Mesenchymal stem cell (in vitro differentiated cells and primary cell): ENCODE measurements around the gene TBC1D8B.
"Not testable (repeated sequence)": the region's sequence is repeated elsewhere in the genome, so short reads cannot be mapped to it uniquely, and the experiment has no call there.

Experiments used
- DNase-seq: peaks from one replicate; pipeline ENCODE4 v3.0.0-alpha.2; 2013
- H2AFZ ChIP-seq: one replicate; pipeline ENCODE4 v1.6.1; 2013; ENCODE audit warnings: low read depth, mild to moderate bottlenecking, control low read depth, inconsistent platforms, low read length, moderate library complexity
- H2AK5ac ChIP-seq: 2 replicates; pipeline ENCODE4 v1.6.1; 2013; ENCODE audit warnings: low read length, moderate library complexity, mild to moderate bottlenecking, inconsistent platforms; ENCODE audit not compliant: severe bottlenecking
- H2BK120ac ChIP-seq: one replicate; pipeline ENCODE4 v1.6.1; 2013; ENCODE audit warnings: low read depth, mild to moderate bottlenecking, inconsistent platforms, low read length, moderate library complexity
- H2BK12ac ChIP-seq, 2 experiments: one replicate each; pipeline ENCODE4 v1.6.1; 2013; ENCODE audit warnings: inconsistent platforms in 2 of 2, low read length in 2 of 2, mild to moderate bottlenecking in 2 of 2, moderate library complexity in 2 of 2, control low read depth in 1 of 2
- H2BK15ac ChIP-seq: one replicate; pipeline ENCODE4 v1.6.1; 2013; ENCODE audit warnings: mild to moderate bottlenecking, low read depth, inconsistent platforms; ENCODE audit not compliant: poor library complexity, severe bottlenecking
- H2BK5ac ChIP-seq: 2 replicates; pipeline ENCODE4 v1.6.1; 2013; ENCODE audit warnings: low read depth, mild to moderate bottlenecking, low read length, control low read depth, inconsistent platforms; ENCODE audit not compliant: poor library complexity, severe bottlenecking
- H3K14ac ChIP-seq, 2 experiments: one replicate each; pipeline ENCODE4 v1.6.1; 2013; ENCODE audit warnings: inconsistent platforms in 2 of 2, low read length in 2 of 2, control low read depth in 1 of 2, mild to moderate bottlenecking in 1 of 2, moderate library complexity in 1 of 2
- H3K18ac ChIP-seq, 2 experiments: one replicate each; pipeline ENCODE4 v1.6.1; 2013; ENCODE audit warnings: inconsistent platforms in 2 of 2, low read length in 2 of 2, control low read depth in 1 of 2, low read depth in 1 of 2, mild to moderate bottlenecking in 1 of 2
- H3K23ac ChIP-seq, 2 experiments: one replicate each; pipeline ENCODE4 v1.6.1; 2013; ENCODE audit warnings: inconsistent platforms in 2 of 2, low read length in 2 of 2, mild to moderate bottlenecking in 2 of 2, moderate library complexity in 2 of 2, control low read depth in 1 of 2
- H3K27ac ChIP-seq: 2 replicates; pipeline ENCODE4 v1.5.1; 2013; ENCODE audit warnings: mild to moderate bottlenecking, moderate library complexity, low read length, control low read depth, inconsistent platforms; ENCODE audit not compliant: poor library complexity, severe bottlenecking
- H3K27me3 ChIP-seq, 2 experiments: 2 replicates each; pipeline versions ENCODE4 v1.6.1 to v1.7.0; 2013; ENCODE audit warnings: low read length in 2 of 2, mild to moderate bottlenecking in 2 of 2, moderate library complexity in 2 of 2, control low read depth in 1 of 2, inconsistent platforms in 1 of 2; ENCODE audit not compliant: control insufficient read depth in 1 of 2, insufficient read depth in 1 of 2
- H3K36me3 ChIP-seq, 2 experiments: 2 replicates each; pipeline versions ENCODE4 v1.6.1 to v1.7.0; 2013; ENCODE audit warnings: low read length in 2 of 2, control low read depth in 1 of 2, inconsistent platforms in 1 of 2, low read depth in 1 of 2, mild to moderate bottlenecking in 1 of 2; ENCODE audit not compliant: insufficient read depth in 2 of 2, control insufficient read depth in 1 of 2
- H3K4ac ChIP-seq, 2 experiments: one replicate each; pipeline ENCODE4 v1.6.1; 2013; ENCODE audit warnings: inconsistent platforms in 2 of 2, low read length in 2 of 2, mild to moderate bottlenecking in 2 of 2, moderate library complexity in 2 of 2, control low read depth in 1 of 2, low read depth in 1 of 2
- H3K4me1 ChIP-seq: 2 replicates; pipeline ENCODE4 v1.6.1; 2013; ENCODE audit warnings: low read depth, low read length, control low read depth; ENCODE audit not compliant: control insufficient read depth, insufficient read depth
- H3K4me2 ChIP-seq: 2 replicates; pipeline ENCODE4 v1.6.1; 2013; ENCODE audit warnings: low read length, mild to moderate bottlenecking, inconsistent platforms; ENCODE audit not compliant: poor library complexity, severe bottlenecking
- H3K4me3 ChIP-seq, 2 experiments: 2 replicates each; pipeline versions ENCODE4 v1.5.1 to v1.7.0; 2013; ENCODE audit warnings: low read length in 2 of 2, mild to moderate bottlenecking in 2 of 2, control low read depth in 1 of 2, low read depth in 1 of 2; ENCODE audit not compliant: insufficient read depth in 1 of 2
- H3K79me1 ChIP-seq: replicated peaks from 2 replicates; pipeline ENCODE4 v1.6.1; 2013; ENCODE audit warnings: mild to moderate bottlenecking, control low read depth, low read length, inconsistent platforms; ENCODE audit not compliant: poor library complexity, severe bottlenecking
- H3K9ac ChIP-seq: 2 replicates; pipeline ENCODE4 v1.7.0; 2013; ENCODE audit warnings: mild to moderate bottlenecking, low read length, moderate library complexity
- H3K9me3 ChIP-seq: 2 replicates; pipeline ENCODE4 v1.7.0; 2013; ENCODE audit warnings: mild to moderate bottlenecking, low read length; ENCODE audit not compliant: control insufficient read depth
- H4K8ac ChIP-seq: one replicate; pipeline ENCODE4 v1.6.1; 2013; ENCODE audit warnings: inconsistent platforms, mild to moderate bottlenecking, low read length, moderate library complexity
- H4K91ac ChIP-seq: one replicate; pipeline ENCODE4 v1.6.1; 2013; ENCODE audit warnings: mild to moderate bottlenecking, low read length, inconsistent platforms
- WGBS: methylation state at CpG from one replicate; pipeline ENCODE4 v1.1.7; 2013; ENCODE audit warnings: mixed read lengths; 5-methylcytosine and 5-hydroxymethylcytosine counted together

TBC1D8B gene

GRCh38 chrX:106863697-106864096 is 61.2 kb downstream of the TBC1D8B start:
- Histone ChIP-seq H3K4me3 (no peak overlapping the region), H3K4me2 (no peak overlapping the region), H3K27me3 (peaks cover 0 to 9% of the 10 kb centered on the region in 2 experiments), H3K18ac (no peak overlapping the region), H3K4ac (no peak overlapping the region), H2BK12ac (no peak overlapping the region), H2AFZ (no peak overlapping the region), H3K14ac (no peak overlapping the region), H3K9me3 (peaks cover 9% of the 10 kb centered on the region), H2BK15ac (no peak overlapping the region), H3K27ac (no peak overlapping the region), H3K23ac (no peak overlapping the region), H4K8ac (no peak overlapping the region), H3K9ac (no peak overlapping the region), H3K36me3 (peaks cover 0 to 13% of the 10 kb centered on the region in 2 experiments), H3K4me1 (no peaks in the 10 kb centered on the region), H2BK5ac (no peak overlapping the region), H2BK120ac (no peak overlapping the region), H2AK5ac (no peak overlapping the region), H4K91ac (no peak overlapping the region), H3K79me1 (no peaks in the 10 kb centered on the region)
- DNase-seq, result no peak
- 95% methylated on average over 9 of the region's 9 CpGs for WGBS

DNA sequence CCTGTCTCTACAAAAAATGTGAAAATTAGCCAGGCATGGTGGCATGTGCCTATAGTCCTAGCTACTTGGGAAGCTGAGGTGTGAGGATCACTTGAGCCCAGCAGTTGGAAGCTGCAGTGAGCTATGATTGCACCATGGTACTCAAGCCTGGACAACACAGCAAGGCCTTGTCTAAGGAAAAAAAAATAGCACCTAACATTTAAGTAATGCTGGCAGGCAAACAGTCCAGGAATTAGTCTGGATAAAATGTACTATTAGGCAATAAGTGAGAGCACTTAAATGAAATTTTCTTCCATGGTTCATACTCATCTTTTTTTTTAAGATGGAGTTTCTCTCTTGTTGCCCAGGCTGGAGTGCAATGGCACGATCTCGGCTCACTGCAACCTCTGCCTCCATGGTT is 70.3 kb downstream of the TBC1D8B start:
- not testable (repeated sequence) for H4K91ac ChIP-seq, H2AFZ ChIP-seq, H3K79me1 ChIP-seq, H3K9me3 ChIP-seq, H3K18ac ChIP-seq, H3K9ac ChIP-seq, H3K4me3 ChIP-seq, H3K23ac ChIP-seq, H2BK120ac ChIP-seq, DNase-seq, H3K14ac ChIP-seq, H3K4me2 ChIP-seq, H3K4me1 ChIP-seq, H2AK5ac ChIP-seq, H3K4ac ChIP-seq, H3K36me3 ChIP-seq, H2BK5ac ChIP-seq, H4K8ac ChIP-seq, H2BK12ac ChIP-seq, H3K27ac ChIP-seq, H2BK15ac ChIP-seq
- 100% methylated on average over 2 of the region's 2 CpGs for WGBS
- peaks cover 0 to 12% of the 10 kb centered on the region in 2 experiments for H3K27me3 ChIP-seq

DNA sequence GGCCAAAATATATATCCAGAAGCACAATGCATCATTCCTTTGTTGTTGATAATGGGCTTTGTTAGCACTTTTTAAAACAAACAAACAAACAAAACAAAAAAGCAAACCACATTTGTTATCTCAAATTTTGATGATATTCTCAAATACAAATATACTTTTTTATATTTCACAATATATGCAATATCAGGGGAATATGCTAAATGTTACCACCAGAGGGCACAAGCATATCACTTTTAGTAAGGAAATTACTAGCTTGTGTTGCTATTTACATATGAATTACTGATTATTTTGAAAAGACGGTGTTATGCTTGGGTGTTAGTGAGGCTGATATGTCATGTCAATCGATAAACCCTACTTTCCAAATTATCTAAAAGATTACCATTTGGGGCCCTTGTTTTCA is 71.6 kb downstream of the TBC1D8B start:
- H2BK5ac ChIP-seq, result no peak overlapping the region
- H3K4me2 ChIP-seq, result no peak overlapping the region
- H3K9ac ChIP-seq, result no peak overlapping the region
- no peak overlapping the region for H2AFZ ChIP-seq
- H3K27ac ChIP-seq, result no peak overlapping the region
- no peaks in the 10 kb centered on the region for H3K4me1 ChIP-seq
- no peak overlapping the region for H3K4ac ChIP-seq
- no peak overlapping the region for H3K23ac ChIP-seq
- H3K9me3 ChIP-seq, result peaks cover under 1% of the 10 kb centered on the region
- no peak overlapping the region for H2BK15ac ChIP-seq
- no peak overlapping the region for H3K4me3 ChIP-seq
- no peak overlapping the region for H3K18ac ChIP-seq
- H3K79me1 ChIP-seq, result no peaks in the 10 kb centered on the region
- H3K36me3 ChIP-seq, result peaks cover 3% of the 10 kb centered on the region in 2 experiments
- H2BK12ac ChIP-seq, result no peak overlapping the region
- H2AK5ac ChIP-seq, result no peak overlapping the region
- WGBS, result no CpG with 5 or more reads among the region's 2 CpGs
- H4K8ac ChIP-seq, result no peak overlapping the region
- H3K27me3 ChIP-seq, result peaks cover 0 to 12% of the 10 kb centered on the region in 2 experiments
- no peak overlapping the region for H4K91ac ChIP-seq
- DNase-seq, result peak; percentile 30
- no peak overlapping the region for H3K14ac ChIP-seq
- no peak overlapping the region for H2BK120ac ChIP-seq

DNA sequence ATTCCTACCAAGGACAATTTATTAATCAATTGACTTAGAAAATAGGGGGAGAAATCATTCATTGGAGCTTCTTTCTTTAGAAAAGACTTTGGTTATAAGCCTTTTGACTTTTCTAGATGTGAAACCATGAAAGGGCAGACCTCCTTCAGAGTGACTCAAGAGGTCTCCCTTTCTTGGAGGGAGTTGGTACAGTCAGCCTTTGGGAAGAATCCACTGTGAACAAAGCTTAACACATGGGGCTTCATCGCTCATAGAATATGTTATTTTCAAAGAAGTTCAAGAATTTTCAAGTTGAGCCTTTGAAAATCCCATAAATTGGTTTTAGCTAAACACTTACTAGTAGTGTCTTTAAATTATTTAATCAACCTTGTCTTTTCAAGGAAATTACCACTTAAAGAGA is 72.7 kb downstream of the TBC1D8B start:
- H3K9me3 ChIP-seq, result peaks cover 5% of the 10 kb centered on the region
- H2BK120ac ChIP-seq, result no peak overlapping the region
- H2BK15ac ChIP-seq, result no peak overlapping the region
- no peak overlapping the region for H3K23ac ChIP-seq
- no peak overlapping the region for H3K4me3 ChIP-seq
- no peak overlapping the region for H3K14ac ChIP-seq
- H2BK12ac ChIP-seq, result no peak overlapping the region
- peaks cover 3% of the 10 kb centered on the region in 2 experiments for H3K36me3 ChIP-seq
- H3K79me1 ChIP-seq, result no peaks in the 10 kb centered on the region
- H4K8ac ChIP-seq, result no peak overlapping the region
- DNase-seq, result peak; percentile 45
- H3K27me3 ChIP-seq, result peaks cover 0 to 18% of the 10 kb centered on the region in 2 experiments
- H3K4me2 ChIP-seq, result no peak overlapping the region
- no peak overlapping the region for H2BK5ac ChIP-seq
- WGBS, result no CpG with 5 or more reads among the region's 1 CpG
- no peak overlapping the region for H2AFZ ChIP-seq
- no peak overlapping the region for H3K9ac ChIP-seq
- H3K27ac ChIP-seq, result no peak overlapping the region
- H2AK5ac ChIP-seq, result no peak overlapping the region
- H3K4ac ChIP-seq, result no peak overlapping the region
- H3K18ac ChIP-seq, result no peak overlapping the region
- no peak overlapping the region for H4K91ac ChIP-seq
- no peaks in the 10 kb centered on the region for H3K4me1 ChIP-seq
